Measurements from ENCODE around the gene LYPD6B. TPM values are rescaled to one million over a fixed set of nuclear protein-coding genes. Genes with fewer than 3 reads are reported as not detected.

LYPD6B gene
- total RNA-seq, 1 experiment from 2014 or later, result not detected

GRCh38 chr2:149082735-149083134 lies 44.2 kb downstream of the LYPD6B start:
- Histone ChIP-seq H3K27ac (ENCODE audit: low read depth, low read length, poor library complexity, severe bottlenecking) (no peak overlapping the region), H3K36me3 (ENCODE audit: insufficient read depth, low read length, poor library complexity, severe bottlenecking) (no peaks in the 10 kb centered on the region), H3K4me3 (ENCODE audit: low read depth, low read length, poor library complexity, severe bottlenecking) (no peak overlapping the region), H3K4me1 (ENCODE audit: insufficient read depth, low read length, poor library complexity, severe bottlenecking) (no peaks in the 10 kb centered on the region), H3K27me3 (replicated peaks; ENCODE audit: insufficient read depth, low read depth, low read length, poor library complexity) (no peaks in the 10 kb centered on the region), H3K9me3 (ENCODE audit: low read depth, low read length, poor library complexity, severe bottlenecking) (no peaks in the 10 kb centered on the region)
- ChIA-PET POLR2A (ENCODE audit: low non-redundant PET) (no interaction called here), CTCF (no interaction called here)
- TF ChIP-seq EZH2 (IDR thresholded peaks at IDR 0.05; ENCODE audit: borderline replicate concordance, low read depth, low read length, poor library complexity, severe bottlenecking), result no peak
- TF ChIP-seq, protein P1, sequence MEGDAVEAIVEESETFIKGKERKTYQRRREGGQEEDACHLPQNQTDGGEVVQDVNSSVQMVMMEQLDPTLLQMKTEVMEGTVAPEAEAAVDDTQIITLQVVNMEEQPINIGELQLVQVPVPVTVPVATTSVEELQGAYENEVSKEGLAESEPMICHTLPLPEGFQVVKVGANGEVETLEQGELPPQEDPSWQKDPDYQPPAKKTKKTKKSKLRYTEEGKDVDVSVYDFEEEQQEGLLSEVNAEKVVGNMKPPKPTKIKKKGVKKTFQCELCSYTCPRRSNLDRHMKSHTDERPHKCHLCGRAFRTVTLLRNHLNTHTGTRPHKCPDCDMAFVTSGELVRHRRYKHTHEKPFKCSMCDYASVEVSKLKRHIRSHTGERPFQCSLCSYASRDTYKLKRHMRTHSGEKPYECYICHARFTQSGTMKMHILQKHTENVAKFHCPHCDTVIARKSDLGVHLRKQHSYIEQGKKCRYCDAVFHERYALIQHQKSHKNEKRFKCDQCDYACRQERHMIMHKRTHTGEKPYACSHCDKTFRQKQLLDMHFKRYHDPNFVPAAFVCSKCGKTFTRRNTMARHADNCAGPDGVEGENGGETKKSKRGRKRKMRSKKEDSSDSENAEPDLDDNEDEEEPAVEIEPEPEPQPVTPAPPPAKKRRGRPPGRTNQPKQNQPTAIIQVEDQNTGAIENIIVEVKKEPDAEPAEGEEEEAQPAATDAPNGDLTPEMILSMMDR (conservative IDR thresholded peaks at IDR 0.05; ENCODE audit: low read depth, low read length), result no peak
- intact Hi-C loops (cut with micrococcal nuclease; ENCODE audit: unreplicated experiment), result no loop called here
- BruUV-seq (replicated peaks), result no TSS peak
- DNase-seq (ENCODE audit: low spot score), result no peak

DNA sequence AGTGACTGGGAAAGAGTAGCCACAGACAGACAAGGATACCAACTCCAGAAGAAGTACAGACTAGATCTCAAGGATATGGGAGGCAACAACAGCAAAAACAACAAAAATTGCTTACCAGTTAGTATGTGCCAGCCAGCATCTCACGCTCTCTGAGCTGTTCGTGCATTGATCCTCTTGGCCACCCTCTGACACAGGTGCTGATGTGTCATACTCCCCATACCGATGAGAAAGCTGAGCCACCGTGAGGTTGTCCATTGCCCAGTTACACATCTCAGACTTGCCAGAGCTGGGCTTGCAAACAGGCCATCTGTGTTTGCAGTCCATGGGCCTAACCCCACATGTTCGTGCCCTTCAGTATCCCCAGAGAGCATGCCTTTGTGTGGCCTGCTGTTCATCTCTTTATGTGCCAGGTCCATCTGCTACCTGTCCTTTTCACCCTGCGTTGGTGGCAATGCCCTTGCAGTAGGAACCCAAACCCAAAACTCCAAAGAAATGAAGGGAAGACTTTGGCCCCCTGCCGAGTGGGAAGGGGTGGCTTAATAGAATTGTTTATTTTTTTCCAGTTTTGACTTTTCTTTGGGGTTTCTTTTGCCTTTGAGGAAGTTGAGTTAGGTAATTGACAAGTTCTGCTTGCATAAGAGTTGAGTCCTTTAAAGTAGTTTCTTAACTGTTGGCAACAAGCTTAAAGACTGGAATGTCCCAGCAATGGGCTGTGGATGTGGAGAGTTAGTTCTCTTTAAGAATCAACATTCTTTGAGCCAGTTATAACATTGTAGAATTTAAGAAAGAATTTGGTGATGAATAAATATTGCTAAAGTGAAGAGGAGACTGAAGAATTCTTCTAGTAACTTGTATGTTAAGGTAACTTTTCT lies 46.7 kb downstream of the LYPD6B start:
- no peaks in the 10 kb centered on the region for H3K27me3 ChIP-seq (replicated peaks; ENCODE audit: insufficient read depth, low read depth, low read length, poor library complexity)
- no peak overlapping the region for H3K27ac ChIP-seq (ENCODE audit: low read depth, low read length, poor library complexity, severe bottlenecking)
- no TSS peak for BruUV-seq (replicated peaks)
- no peaks in the 10 kb centered on the region for H3K9me3 ChIP-seq (ENCODE audit: low read depth, low read length, poor library complexity, severe bottlenecking)
- no peak for DNase-seq (ENCODE audit: low spot score)
- TF ChIP-seq, protein P1 (conservative IDR thresholded peaks at IDR 0.05; ENCODE audit: low read depth, low read length), result no peak
- TF ChIP-seq EZH2 (IDR thresholded peaks at IDR 0.05; ENCODE audit: borderline replicate concordance, low read depth, low read length, poor library complexity, severe bottlenecking), result no peak
- no peaks in the 10 kb centered on the region for H3K36me3 ChIP-seq (ENCODE audit: insufficient read depth, low read length, poor library complexity, severe bottlenecking)
- no peaks in the 10 kb centered on the region for H3K4me1 ChIP-seq (ENCODE audit: insufficient read depth, low read length, poor library complexity, severe bottlenecking)
- POLR2A ChIA-PET (ENCODE audit: low non-redundant PET), result no interaction called here
- H3K4me3 ChIP-seq (ENCODE audit: low read depth, low read length, poor library complexity, severe bottlenecking), result no peak overlapping the region
- CTCF ChIA-PET, result no interaction called here
- intact Hi-C loops (cut with micrococcal nuclease; ENCODE audit: unreplicated experiment), result no loop called here

- TF ChIP-seq, protein P1 (conservative IDR thresholded peaks at IDR 0.05; ENCODE audit: low read depth, low read length), result peak; percentile 53
- no peak for TF ChIP-seq EZH2 (IDR thresholded peaks at IDR 0.05; ENCODE audit: borderline replicate concordance, low read depth, low read length, poor library complexity, severe bottlenecking)
- no peaks in the 10 kb centered on the region for H3K27me3 ChIP-seq (replicated peaks; ENCODE audit: insufficient read depth, low read depth, low read length, poor library complexity)
- DNase-seq (ENCODE audit: low spot score), result no peak
- intact Hi-C loops (cut with micrococcal nuclease; ENCODE audit: unreplicated experiment), result no loop called here
- no peak overlapping the region for H3K4me3 ChIP-seq (ENCODE audit: low read depth, low read length, poor library complexity, severe bottlenecking)
- H3K9me3 ChIP-seq (ENCODE audit: low read depth, low read length, poor library complexity, severe bottlenecking), result no peaks in the 10 kb centered on the region
- no peaks in the 10 kb centered on the region for H3K4me1 ChIP-seq (ENCODE audit: insufficient read depth, low read length, poor library complexity, severe bottlenecking)
- CTCF ChIA-PET, result no interaction called here
- H3K36me3 ChIP-seq (ENCODE audit: insufficient read depth, low read length, poor library complexity, severe bottlenecking), result no peaks in the 10 kb centered on the region
- H3K27ac ChIP-seq (ENCODE audit: low read depth, low read length, poor library complexity, severe bottlenecking), result no peak overlapping the region
- no TSS peak for BruUV-seq (replicated peaks)
- POLR2A ChIA-PET (ENCODE audit: low non-redundant PET), result no interaction called here
These were observed 49.3 kb downstream of the LYPD6B start for GRCh38 chr2:149087751-149088150.

Data from A673 (cell line).